Vagina (tissue), 2 donors: Measurements from ENCODE around the gene SMARCC1. TPM values are rescaled to one million over a fixed set of nuclear protein-coding genes. Genes with fewer than 3 reads are reported as not detected.

ENCODE experiments used
- DNase-seq, 2 donors: peaks; one replicate each; pipeline ENCODE4 v3.0.0-alpha.2; 2017; ENCODE audit errors: extremely low spot score in 2 of 2
- H3K27ac ChIP-seq: fragments of 200-600 bp; sonication (generic); one replicate; pipeline ENCODE4 v1.5.1; 2019
- H3K27me3 ChIP-seq: fragments of 200-600 bp; sonication (generic); one replicate; pipeline ENCODE4 v1.5.1; 2019
- H3K36me3 ChIP-seq, 2 donors: fragments of 200-600 bp; sonication (generic); one replicate each; pipeline ENCODE4 v1.5.1; 2017 to 2019
- H3K4me1 ChIP-seq: fragments of 200-600 bp; sonication (generic); one replicate; pipeline ENCODE4 v1.5.1; 2019
- H3K4me3 ChIP-seq, 2 donors: fragments of 200-600 bp; sonication (generic); 1 replicate in 1 of 2; 2 replicates in 1 of 2; pipeline ENCODE4 v1.5.1; 2016 to 2019
- H3K9me3 ChIP-seq: fragments of 200-600 bp; sonication (generic); one replicate; pipeline ENCODE4 v1.5.1; 2019
- CTCF ChIP-seq, 3 experiments: fragments of 450-650 bp in 2 of 3; fragments of 200-600 bp in 1 of 3; sonication (generic) in 1 of 3; IDR thresholded peaks; one replicate each; pipeline ENCODE4 v1.5.1; 2017 to 2019; ENCODE audit warnings: antibody characterized with exemption in 3 of 3, mild to moderate bottlenecking in 2 of 3, moderate library complexity in 2 of 3
- POLR2A ChIP-seq, 2 donors: fragments of 450-650 bp; IDR thresholded peaks; one replicate each; pipeline ENCODE4 v1.6.1; 2017; ENCODE audit warnings: antibody characterized with exemption in 2 of 2, mild to moderate bottlenecking in 2 of 2, moderate library complexity in 2 of 2
- POLR2AphosphoS5 ChIP-seq, 2 donors: sonication (generic); formaldehyde crosslinking; IDR thresholded peaks; one replicate each; pipeline ENCODE4 v1.9.0; 2017; ENCODE audit warnings: antibody characterized with exemption in 2 of 2, mild to moderate bottlenecking in 2 of 2, low read depth in 1 of 2; ENCODE audit not compliant: insufficient read depth in 1 of 2
- intact Hi-C: fragments of 100-400 bp; cut with DNase I; formaldehyde crosslinking; loops from one replicate; pipeline ENCODE4 v1.15.1; 2023
- total RNA-seq: library from RNA; depleted of rRNA; stranded (reverse); fragments of >200 nt; gene quantifications from one replicate; pipeline ENCODE4 v1.2.3, GENCODE V29; 2016

The SMARCC1 gene
- total RNA-seq, 1 donor from 2014 or later = 39.0 TPM

DNA sequence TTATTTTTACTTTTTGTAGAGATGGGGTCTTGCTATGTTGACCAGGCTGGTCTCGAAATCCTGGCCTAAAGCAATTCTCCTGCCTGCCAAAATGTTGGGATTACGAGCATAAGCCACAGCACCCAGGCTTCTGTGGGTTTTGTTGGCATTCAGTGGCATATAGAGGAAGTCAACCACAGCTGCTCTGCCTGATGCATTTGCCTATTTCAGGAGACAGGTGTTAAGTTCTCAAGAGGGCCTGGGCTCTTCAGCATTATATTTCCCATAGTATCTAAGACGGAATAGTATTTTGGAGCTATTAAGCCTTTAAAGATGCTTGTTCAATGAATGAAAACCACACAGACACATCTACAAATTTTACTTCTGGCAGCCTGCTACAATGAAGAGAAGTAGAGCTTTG is 129.6 kb downstream of the SMARCC1 start:
- no peak for DNase-seq
- TF ChIP-seq CTCF (IDR thresholded peaks at IDR 0.05) (no peak), POLR2AphosphoS5 (IDR thresholded peaks at IDR 0.05; ENCODE audit: insufficient read depth in 1 of 2, low read depth in 1 of 2) (no peak), POLR2A (IDR thresholded peaks at IDR 0.05) (no peak)
- no peaks in the 10 kb centered on the region for H3K27me3 ChIP-seq
- no peaks in the 10 kb centered on the region for H3K36me3 ChIP-seq
- intact Hi-C loops = no loop called here
- H3K4me3 ChIP-seq = no peak overlapping the region
- H3K27ac ChIP-seq = no peak overlapping the region
- no peaks in the 10 kb centered on the region for H3K9me3 ChIP-seq
- no peaks in the 10 kb centered on the region for H3K4me1 ChIP-seq

DNA sequence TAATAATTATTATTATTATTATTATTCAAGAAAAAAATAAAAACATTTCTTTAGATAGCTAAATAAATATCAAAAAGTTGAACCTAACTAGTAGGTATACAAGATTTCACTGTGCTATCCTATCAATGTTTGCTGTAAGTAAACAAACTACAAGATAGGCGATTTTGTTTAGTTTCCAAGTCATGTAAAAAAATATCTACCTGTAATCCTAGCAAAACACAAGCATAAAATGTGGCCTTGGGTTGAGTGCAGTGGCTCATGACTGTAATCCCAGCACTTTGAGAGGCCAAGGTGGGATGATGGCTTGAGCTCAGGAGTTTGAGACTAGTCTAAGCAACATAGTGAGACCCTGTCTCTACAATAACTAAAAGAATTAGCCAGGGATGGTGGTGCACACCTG is 131.4 kb downstream of the SMARCC1 start:
- no peaks in the 10 kb centered on the region for H3K9me3 ChIP-seq
- H3K27me3 ChIP-seq = no peaks in the 10 kb centered on the region
- TF ChIP-seq POLR2AphosphoS5 (IDR thresholded peaks at IDR 0.05; ENCODE audit: insufficient read depth in 1 of 2, low read depth in 1 of 2) (no peak), CTCF (IDR thresholded peaks at IDR 0.05) (no peak), POLR2A (IDR thresholded peaks at IDR 0.05) (no peak)
- H3K4me1 ChIP-seq = peaks cover 14% of the 10 kb centered on the region
- no peak for DNase-seq
- intact Hi-C loops = no loop called here
- no peaks in the 10 kb centered on the region for H3K36me3 ChIP-seq
- H3K27ac ChIP-seq = no peak overlapping the region
- no peak overlapping the region for H3K4me3 ChIP-seq

GRCh38 chr3:47647550-47647949 is 134.1 kb downstream of the SMARCC1 start:
- no peaks in the 10 kb centered on the region for H3K9me3 ChIP-seq
- no peak for DNase-seq
- intact Hi-C loops = no loop called here
- H3K36me3 ChIP-seq = peaks cover 0 to 4% of the 10 kb centered on the region in 2 donors
- no peak overlapping the region for H3K27ac ChIP-seq
- no peaks in the 10 kb centered on the region for H3K27me3 ChIP-seq
- TF ChIP-seq POLR2AphosphoS5 (IDR thresholded peaks at IDR 0.05; ENCODE audit: insufficient read depth in 1 of 2, low read depth in 1 of 2) (no peak), CTCF (IDR thresholded peaks at IDR 0.05) (no peak), POLR2A (IDR thresholded peaks at IDR 0.05) (no peak)
- H3K4me3 ChIP-seq = no peak overlapping the region
- H3K4me1 ChIP-seq = peaks cover 14% of the 10 kb centered on the region

- intact Hi-C loops = no loop called here
- Histone ChIP-seq H3K27me3 (no peaks in the 10 kb centered on the region), H3K36me3 (peaks cover 0 to 5% of the 10 kb centered on the region in 2 donors)
These were observed 135.3 kb downstream of the SMARCC1 start for GRCh38 chr3:47646362-47646761.

More at GRCh38 chr3:47646362-47646761, 135.3 kb downstream of the SMARCC1 start:
- Histone ChIP-seq H3K9me3 (no peaks in the 10 kb centered on the region), H3K27ac (no peak overlapping the region), H3K4me3 (no peak overlapping the region), H3K4me1 (peaks cover 14% of the 10 kb centered on the region)
- DNase-seq = no peak
- no peak for TF ChIP-seq CTCF (IDR thresholded peaks at IDR 0.05)
- TF ChIP-seq POLR2A (IDR thresholded peaks at IDR 0.05) = no peak
- peak in 1 of 2 donors; percentile 15 for TF ChIP-seq POLR2AphosphoS5 (IDR thresholded peaks at IDR 0.05; ENCODE audit: insufficient read depth in 1 of 2, low read depth in 1 of 2)
